Measurements from ENCODE around the gene PTPRC. TPM values are rescaled to one million over a fixed set of nuclear protein-coding genes. Genes with fewer than 3 reads are reported as not detected.

The PTPRC gene
- total and polyA plus RNA-seq, 9 donors: 1.9 to 17.5 (median 6.9) TPM

GRCh38 chr1:198622001-198622400 is 16.8 kb upstream of the PTPRC start:
- DNase-seq: no peak
- TF ChIP-seq POLR2A (IDR thresholded peaks at IDR 0.05) (no peak), EP300 (IDR thresholded peaks at IDR 0.05) (no peak), CTCF (IDR thresholded peaks at IDR 0.05) (no peak)
- Histone ChIP-seq H3K4me3 (no peak overlapping the region), H3K36me3 (no peaks in the 10 kb centered on the region), H3K27ac (no peak overlapping the region), H3K9me3 (no peaks in the 10 kb centered on the region), H3K4me1 (ENCODE audit: insufficient read depth) (no peaks in the 10 kb centered on the region), H3K27me3 (no peaks in the 10 kb centered on the region)
- 69 to 84% (median 82%) methylated on average over 1 of the region's 1 CpG for WGBS, 3 donors
- intact Hi-C loops (cut with DNase I): no loop called here

- Histone ChIP-seq H3K4me1 (ENCODE audit: insufficient read depth) (no peaks in the 10 kb centered on the region), H3K27ac (no peak overlapping the region), H3K27me3 (no peaks in the 10 kb centered on the region), H3K36me3 (no peaks in the 10 kb centered on the region), H3K9me3 (no peaks in the 10 kb centered on the region), H3K4me3 (no peak overlapping the region)
- DNase-seq: no peak
- intact Hi-C loops (cut with DNase I): no loop called here
- WGBS, 3 donors: 28 to 31% (median 29%) methylated on average over 4 of the region's 4 CpGs
- TF ChIP-seq POLR2A (IDR thresholded peaks at IDR 0.05) (no peak), EP300 (IDR thresholded peaks at IDR 0.05) (no peak), CTCF (IDR thresholded peaks at IDR 0.05) (no peak)
These were observed 14.8 kb upstream of the PTPRC start for GRCh38 chr1:198623752-198624647.

- H3K4me1 ChIP-seq (ENCODE audit: insufficient read depth): no peaks in the 10 kb centered on the region
- TF ChIP-seq EP300 (IDR thresholded peaks at IDR 0.05) (no peak), CTCF (IDR thresholded peaks at IDR 0.05) (no peak), POLR2A (IDR thresholded peaks at IDR 0.05) (no peak)
- no peak overlapping the region for H3K4me3 ChIP-seq
- H3K27me3 ChIP-seq: no peaks in the 10 kb centered on the region
- no peaks in the 10 kb centered on the region for H3K9me3 ChIP-seq
- H3K27ac ChIP-seq: no peak overlapping the region
- WGBS, 3 donors: 76 to 89% (median 86%) methylated on average over 1 of the region's 1 CpG
- intact Hi-C loops (cut with DNase I): no loop called here
- DNase-seq: no peak
- H3K36me3 ChIP-seq: no peaks in the 10 kb centered on the region
These were observed 14.2 kb upstream of the PTPRC start for GRCh38 chr1:198624648-198624980.

GRCh38 chr1:198627436-198628066 is 11.3 kb upstream of the PTPRC start:
- no peak for DNase-seq
- Histone ChIP-seq H3K4me1 (ENCODE audit: insufficient read depth) (no peaks in the 10 kb centered on the region), H3K9me3 (no peaks in the 10 kb centered on the region), H3K4me3 (no peak overlapping the region), H3K36me3 (no peaks in the 10 kb centered on the region), H3K27me3 (no peaks in the 10 kb centered on the region), H3K27ac (no peak overlapping the region)
- intact Hi-C loops (cut with DNase I): no loop called here
- WGBS, 3 donors: 60 to 61% (median 60%) methylated on average over 3 of the region's 3 CpGs
- no peak for TF ChIP-seq POLR2A (IDR thresholded peaks at IDR 0.05)
- no peak for TF ChIP-seq EP300 (IDR thresholded peaks at IDR 0.05)
- TF ChIP-seq CTCF (IDR thresholded peaks at IDR 0.05): no peak

Measured in ovary (tissue), 9 donors.